GM21786 (cell line): ENCODE results near the gene DLG2.
"Not testable (repeated sequence)": the region's sequence is repeated elsewhere in the genome, so short reads cannot be mapped to it uniquely, and the experiment has no call there.

ENCODE experiments used
- ATAC-seq: cut with Tn5 transposase; IDR thresholded peaks from one replicate; pipeline ENCODE4 v1.9.1; 2021; ENCODE audit not compliant: unreplicated experiment

DLG2 gene

DNA sequence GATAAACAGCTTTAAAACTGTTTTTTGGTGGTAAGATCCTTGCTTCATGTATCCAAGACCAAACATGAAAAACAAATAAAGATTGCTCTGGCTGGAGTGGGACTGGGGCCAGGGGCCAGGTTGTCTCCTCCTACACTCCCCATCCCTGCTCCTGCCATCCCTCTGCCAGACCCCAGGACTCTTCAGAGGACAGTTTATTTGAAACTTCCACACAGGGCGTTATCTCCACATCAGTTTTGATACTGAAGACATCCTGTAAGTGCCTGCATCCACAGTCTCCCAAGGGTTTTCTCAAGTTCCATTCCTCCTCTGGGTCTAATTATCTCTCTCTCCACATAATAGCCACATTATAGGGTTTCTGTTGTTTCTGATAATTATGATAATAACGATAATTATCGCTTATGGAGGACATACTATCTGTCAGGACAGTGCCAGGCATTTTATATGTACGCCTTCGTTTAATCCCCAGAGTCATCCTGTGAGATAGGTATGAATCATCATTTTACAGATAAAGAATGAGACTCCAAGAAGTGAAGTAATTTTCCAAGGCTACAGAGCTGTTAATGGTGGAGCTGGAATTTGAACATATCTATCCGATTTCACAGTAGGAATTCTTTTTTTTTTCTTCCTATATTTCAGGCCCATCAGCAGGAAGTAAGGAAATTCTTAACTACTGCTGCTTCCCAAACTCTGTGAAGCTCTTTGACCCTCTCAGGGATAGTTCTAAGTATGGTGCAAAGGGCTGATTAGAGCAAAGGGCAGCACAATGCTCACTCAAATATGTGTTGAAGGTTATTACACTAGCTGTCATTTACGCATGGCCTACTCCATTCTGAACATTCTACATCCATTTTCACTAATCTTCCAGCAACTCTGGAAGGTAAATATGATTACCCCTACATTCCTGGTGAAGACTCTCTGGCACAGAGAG lies 1852.9 kb downstream of the DLG2 start:
- ATAC-seq, result no peak

DNA sequence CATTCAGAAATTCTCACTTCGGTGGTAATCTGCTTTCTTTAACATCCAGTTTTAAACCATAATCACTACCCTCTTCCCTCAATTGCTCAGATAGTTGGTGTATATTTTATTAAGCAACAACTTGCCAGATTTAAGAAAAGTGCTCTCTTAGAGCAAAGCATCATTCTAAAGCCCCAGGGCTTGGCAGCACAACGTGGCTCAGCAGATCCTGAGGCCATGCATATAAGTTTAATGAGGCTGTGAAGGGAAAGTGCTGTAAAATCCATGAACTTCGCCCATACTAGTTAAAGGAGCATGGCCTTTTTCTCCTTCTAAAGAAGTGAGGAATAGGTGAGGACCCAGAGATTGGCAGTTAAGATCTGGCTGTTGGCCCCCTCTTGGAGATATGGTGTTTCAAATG lies 1858.7 kb downstream of the DLG2 start:
- no peak for ATAC-seq

DNA sequence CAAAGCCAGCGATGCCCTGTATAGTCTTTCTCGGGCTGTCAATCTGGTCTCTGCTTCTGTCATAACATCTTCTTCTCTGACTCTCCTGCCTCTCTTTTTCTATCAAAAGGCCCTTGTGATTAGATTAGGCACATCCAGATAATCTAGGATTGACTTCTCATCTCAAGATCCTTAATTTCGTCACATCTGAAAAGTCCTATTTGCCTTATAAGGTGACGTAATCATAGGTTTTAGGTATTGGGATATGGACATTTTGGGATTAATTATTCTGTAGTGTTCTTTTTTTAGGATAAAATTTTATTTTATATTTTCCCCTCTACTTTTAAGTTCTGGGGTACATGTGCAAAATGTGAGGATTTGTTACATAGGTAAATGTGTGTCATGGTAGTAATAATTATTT lies 1860.2 kb downstream of the DLG2 start:
- no peak for ATAC-seq

DNA sequence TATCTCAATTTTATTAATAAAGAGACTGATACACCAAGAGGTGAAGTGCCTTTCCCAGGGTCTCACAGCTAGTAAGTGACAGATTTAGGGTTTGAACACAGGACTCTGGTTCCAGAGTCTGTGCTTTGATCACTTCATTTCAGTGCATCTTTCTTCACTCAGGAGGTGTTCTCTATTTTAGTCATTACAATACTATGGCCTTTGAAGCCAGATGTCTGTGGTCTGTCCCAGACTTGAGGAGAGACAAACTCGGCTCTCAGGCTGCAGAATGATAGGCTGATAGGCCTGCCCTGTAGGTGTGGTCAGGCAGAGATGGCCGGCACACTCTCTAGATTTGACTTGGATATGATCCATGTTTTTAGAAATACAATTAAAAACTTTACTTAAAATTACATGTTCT lies 1862.5 kb downstream of the DLG2 start:
- ATAC-seq, result no peak

DNA sequence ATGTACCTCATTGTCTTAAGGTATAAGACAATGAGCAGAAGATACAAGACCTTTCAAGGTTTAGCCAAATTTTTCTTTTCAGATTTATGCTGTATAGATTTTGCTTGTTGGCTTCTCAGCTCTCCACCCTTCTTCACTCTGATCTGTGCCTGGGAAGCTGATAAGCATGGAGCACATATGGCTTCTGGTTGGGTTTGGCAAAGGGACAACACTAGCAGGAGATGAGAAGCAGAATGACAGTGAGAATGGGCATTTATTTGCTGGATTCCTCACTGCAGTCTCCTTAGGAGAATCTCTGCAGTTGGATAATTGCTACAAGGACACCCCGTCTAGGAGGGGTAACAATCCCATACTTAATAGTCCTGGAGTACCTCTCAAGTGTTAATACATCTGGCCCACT lies 1866.2 kb downstream of the DLG2 start:
- ATAC-seq, result no peak

DNA sequence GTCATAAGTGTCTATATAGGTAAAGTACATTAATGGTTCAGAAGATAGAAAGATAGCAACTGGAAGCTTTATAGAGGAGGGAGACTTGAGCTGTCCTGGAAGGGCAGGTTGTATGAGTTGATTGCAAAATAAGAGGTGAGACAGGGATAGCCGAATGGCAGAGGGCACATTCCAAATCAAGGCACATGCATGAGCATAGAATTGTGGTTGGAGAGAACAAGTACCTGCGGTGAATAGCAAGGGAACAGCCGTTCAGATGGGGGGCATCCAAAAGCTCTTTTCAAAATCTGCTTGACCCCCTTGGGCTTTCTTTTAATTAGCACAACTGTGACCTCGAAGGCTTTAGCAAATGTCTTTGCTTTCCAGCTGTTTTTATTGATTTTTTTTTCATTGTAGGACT lies 1868.0 kb downstream of the DLG2 start:
- no peak for ATAC-seq

DNA sequence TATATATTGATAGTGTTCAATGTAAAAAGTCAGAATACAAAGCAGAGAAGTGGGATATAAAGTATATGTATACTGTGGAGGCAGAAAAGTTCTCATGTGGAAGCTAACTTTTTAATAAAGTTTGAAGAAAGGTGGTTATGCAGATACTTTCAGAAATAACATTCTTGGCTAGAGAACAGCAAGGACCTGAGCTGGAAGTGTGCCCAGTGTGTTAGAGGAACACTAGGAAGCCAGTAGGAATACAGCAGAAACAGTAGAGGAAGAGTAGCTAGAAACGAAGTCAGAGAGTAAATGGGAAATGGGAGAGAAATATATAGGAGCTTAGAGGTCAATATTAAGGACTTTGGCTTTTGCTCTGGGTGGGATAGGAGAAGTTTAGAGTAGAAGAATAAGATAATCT lies 1876.1 kb downstream of the DLG2 start:
- ATAC-seq, result no peak

DNA sequence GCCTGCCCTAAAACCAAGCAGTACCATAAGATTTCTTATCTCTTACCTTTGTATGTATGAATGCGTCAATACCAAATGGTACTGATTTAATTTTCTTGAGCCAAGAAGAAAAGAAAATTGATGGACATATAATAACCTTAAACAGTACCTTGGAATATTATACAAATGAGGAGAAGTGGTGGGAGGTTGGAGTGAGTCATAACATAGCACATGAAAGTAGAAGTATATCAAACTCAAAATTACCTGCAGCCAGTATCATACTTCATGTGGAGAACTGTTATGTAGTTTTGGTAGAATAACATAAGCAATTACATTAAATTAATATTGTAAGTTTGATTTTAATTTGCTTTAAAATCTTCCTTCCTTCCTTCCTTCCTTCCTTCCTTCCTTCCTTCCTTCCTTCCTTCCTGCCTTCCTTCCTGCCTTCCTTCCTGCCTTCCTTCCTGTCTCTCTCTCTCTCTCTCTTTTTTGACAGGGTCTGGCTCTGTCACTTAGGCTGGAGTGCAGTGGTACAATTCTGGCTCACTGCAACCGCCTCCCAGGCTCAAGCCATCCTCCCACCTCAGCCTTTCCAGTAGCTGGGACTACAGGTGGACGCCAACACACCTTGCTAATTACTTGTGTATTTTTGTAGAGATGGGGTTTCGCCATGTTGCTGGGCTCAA lies 1880.1 kb downstream of the DLG2 start:
- no peak for ATAC-seq

DNA sequence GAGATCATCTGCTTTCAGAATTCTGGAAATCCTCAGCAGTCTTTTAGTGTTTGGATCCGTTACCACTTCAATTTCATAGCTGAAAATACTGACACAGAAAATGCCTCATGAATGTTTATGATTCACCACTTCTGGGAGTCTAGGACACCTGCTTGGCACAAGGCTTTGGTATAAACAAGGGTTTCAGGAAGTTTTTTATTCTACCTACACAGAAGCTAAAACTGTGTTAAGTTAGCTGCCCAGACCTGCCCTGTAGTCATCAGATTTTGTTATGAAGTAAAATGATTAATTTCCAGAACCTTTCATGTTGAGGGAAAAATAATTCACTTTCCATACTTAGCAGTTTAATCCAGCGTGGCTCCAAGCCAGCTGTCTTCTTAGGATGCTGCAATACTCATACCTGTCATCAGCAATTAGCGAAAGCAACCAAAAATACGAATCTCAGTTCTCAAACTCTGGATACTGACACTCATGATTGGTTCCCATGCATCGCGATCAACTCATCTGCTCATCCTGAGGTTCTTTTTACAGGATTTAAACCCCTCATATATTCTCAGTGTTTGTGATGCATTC lies 1882.4 kb downstream of the DLG2 start:
- ATAC-seq, result no peak

DNA sequence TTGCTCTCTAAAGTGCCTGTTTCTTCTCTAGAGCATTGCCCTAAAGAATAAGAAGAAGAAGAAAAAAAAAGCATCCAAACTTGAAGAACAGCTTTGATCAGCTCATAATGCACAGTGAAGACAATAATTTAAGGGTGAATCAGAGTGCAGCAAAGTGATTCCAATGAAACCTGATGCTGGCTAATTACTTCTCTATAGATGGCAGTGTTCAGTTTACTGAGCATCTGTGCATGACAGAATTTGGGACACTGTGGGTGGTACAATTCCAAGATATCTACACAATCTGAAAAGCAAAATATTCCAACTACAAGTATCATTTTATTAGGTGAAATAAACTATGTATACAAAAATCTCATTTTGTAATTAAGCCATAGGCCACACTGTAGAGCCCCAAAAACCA lies 1890.5 kb downstream of the DLG2 start:
- ATAC-seq, result no peak

DNA sequence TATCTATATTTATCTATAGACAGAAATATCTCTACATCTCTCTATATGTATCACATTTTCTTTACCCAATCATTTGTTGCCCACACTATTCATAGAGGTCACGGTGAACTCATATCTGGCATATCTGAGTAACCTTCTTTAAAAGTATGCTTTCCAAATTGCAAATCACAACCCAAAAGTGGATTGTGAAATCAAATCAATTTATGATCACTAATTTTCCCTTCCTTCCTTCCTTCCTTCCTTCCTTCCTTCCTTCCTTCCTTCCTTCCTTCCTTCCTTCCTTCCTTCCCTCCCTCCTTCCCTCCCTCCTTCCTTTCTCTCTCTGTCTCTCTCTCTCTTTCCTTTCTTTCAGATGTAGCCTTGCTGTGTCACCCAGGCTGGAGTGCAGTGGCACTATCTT lies 1893.0 kb downstream of the DLG2 start:
- no peak for ATAC-seq

DNA sequence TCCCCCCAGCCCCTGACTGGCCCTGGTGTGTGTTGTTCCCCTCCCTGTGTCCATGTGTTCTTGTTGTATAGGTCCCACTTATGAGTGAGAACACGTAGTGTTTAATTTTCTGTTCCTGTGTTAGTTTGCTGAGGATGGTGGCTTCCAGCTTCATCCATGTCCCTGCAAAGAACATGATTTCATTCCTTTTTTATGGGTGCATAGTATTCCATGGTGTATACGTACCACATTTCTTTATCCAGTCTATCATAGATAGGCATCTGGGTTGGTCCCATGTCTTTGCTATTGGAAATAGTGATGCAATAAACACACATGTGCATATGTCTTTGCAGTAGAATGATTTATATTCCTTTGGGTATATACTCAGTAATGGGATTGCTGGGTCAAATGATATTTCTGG lies 1895.9 kb downstream of the DLG2 start:
- ATAC-seq, result not testable (repeated sequence)

DNA sequence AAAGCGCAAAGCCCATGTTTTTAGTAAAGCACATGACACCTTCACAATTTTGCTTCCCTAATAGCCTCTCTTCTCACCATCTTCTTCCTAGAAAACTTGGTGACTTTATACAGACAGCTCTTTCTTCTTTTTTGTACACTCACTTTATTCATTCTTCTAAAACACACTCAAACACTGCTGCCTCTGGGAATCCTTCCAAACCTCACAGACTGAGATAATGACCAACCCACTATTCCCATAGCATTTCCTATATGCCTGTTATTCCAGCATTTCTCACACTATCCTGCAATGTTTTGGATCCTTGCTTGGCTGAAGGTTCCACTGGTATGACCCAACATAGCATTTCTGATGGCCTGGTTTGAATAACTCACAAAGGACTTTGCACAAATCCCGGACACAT lies 1898.9 kb downstream of the DLG2 start:
- no peak for ATAC-seq

DNA sequence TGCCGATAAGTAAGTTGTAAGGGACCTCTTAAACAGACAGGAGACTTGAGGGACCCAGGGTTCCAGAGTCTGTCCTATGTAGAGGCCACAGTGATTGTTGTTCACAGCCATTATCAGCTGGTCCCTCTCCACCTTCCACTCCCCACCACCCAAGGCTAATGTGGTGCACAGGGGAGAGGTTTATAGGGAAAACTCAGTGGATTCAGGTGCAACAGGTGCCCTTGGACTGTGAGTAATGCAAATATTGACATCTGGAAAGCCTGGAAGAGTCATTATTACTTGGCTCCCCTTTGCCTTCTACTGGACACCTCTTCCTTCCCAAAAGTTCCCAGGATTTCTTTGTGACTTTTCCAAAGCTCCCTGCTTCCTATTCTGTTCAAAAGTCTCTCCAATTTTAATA lies 1899.9 kb downstream of the DLG2 start:
- ATAC-seq, result no peak

DNA sequence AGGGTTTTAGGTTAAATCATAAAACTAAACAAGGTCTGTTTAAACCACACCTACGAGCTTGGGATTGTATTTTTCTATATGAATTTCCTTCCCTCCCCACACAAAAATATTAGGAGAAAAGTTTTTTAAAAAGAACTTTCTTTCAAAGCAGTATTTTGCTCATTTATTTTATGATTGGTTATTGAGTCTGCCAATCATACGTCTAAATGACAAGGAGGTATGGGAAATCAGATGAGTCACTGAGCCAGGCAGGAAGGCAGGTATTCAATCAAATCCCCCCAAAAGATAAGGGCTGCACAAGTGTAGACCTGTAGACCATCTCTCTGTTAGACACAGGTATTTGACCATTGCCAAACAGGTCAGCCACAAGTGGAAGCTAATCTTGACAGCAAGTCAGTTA lies 1900.8 kb downstream of the DLG2 start:
- ATAC-seq, result no peak

DNA sequence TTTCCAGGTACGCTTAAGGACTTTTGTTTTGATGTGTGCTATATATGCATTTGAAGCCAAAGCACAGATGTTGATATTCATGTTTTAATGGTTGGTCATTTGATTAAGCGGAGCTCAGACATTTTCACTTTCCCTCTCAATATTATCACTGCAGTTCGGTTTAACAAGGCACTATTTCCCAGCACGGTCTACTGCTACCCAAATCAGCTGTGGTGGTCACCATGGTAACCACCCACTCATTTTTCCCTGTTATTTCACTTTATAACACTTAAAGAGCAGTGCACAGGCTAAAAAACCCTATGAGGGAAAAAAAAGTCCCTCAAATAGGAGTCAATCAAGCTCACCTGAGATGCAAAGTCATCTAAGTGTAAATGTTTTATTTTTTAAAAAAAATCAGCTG lies 1901.4 kb downstream of the DLG2 start:
- ATAC-seq, result no peak

DNA sequence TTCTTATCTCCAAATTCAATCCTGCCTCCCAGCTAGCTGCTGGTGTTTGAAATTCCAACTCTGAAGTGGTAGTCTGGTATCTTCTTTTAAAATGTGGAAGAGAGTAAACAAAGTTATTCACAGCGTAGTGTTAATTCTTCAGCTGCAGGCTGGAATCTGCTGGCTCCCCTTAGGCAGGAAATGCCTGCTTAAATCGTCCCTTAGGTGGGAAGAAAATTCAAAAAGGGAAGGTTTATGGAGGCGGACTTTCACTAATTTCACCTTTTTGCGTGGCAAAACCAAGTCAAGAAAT lies 1901.9 kb downstream of the DLG2 start:
- ATAC-seq, result no peak

DNA sequence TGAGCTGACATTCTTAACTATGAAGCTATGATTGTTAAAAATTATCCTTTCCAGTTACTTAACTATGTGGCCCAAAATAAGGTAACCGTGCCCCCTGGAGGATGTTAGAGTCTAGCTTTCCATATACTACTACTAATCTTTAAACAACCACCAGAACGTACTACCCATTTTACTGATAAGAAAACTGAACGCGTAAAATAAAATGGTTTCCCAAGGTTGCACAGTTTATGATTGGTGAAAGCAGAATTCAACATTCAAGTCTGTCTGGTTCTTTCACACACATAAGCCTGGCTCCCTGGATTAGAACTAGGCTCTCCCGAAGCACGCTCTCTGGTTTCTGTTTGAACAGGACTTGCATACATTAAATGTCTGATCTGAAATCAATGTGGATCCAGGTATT lies 1903.1 kb downstream of the DLG2 start:
- ATAC-seq, result peak; percentile 46

DNA sequence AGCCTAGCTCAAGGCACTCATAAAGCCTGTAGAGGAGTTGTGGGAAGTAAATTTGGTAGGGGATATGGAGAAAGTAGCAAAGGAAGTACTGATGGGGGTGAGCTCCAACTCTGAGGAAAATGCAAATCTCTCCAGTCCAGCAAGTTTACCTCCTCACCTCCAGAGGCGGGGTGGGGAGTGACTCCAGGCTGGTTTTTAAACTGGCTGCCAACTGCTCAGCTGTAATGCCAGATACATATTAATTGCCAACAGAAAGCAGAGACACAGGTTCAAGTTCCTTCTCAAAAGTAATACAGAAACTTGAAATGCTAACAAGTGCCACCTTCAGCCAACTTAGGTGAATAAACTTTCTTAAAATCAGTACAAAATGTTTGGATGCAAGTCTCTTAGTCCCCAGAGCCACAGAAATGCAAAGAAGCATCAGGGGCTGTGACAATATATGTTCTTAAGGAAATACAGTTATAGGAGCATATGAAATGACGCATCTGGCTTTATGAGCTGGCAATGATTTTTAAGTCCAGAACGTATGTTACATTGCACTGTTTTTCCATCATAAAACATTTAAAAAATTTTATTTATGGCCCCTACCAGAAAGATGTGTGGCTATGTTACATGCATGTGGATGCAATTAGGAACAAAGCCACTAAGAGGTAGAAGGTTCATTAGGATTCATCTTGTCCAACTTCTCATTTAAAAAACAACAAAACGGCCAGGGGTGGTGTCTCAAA lies 1904.6 kb downstream of the DLG2 start:
- no peak for ATAC-seq

DNA sequence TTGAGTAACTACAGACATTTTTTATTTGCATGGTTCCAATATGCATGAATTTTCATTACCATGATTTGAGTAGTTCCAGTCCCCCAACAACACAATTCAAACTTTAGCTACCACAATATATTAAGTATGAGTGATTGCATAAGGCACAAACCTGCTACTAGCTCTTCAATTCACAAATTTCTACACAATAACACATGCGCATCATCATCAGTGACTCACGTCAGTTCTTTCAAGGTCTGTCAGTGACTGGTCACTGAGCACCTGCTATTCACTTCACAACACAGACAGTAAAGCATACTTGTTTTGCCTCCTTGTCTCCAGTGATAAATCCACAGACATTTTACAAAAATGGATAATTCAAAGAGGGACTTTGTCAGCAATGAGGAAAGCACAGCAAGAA lies 1905.9 kb downstream of the DLG2 start:
- ATAC-seq, result no peak

DNA sequence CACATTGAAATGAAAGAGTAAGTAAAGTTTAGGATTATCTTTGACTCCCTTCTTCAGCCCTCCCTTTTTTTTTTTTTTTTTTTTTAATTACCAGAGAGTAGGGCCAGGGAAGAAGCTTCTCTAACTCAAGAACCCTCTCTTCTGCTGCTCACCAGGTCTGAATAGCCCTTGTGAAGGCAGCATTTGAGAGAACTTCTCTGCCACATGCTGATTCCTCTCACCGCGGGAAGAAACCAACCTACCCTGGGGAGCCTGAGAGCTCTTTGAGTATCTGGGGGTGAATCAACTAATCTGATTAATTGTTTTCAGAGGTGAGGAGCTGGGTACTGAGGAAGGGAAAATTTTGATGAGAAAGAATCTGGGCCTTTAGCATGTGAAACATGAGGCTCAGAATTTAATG lies 1906.5 kb downstream of the DLG2 start:
- no peak for ATAC-seq

DNA sequence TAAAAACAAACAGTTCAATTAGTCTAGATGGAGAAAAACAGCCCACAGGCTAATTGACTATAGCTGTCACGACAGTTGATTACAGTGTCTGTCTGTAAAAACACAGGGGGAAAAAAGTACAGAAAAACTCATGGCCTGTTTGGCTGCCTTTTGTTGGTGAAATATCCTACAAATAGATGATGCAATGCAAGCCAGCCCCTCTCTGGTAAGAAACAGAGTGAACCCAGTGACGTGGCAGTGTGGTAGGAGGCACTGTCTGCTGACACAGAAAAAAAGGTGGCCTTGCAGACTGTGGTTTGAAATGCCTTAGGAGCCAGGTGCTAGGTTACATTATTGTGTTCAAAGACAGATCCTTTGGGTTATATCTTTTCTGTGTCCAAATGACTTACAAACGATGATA lies 1909.6 kb downstream of the DLG2 start:
- ATAC-seq, result no peak
